AG04450 (cell line): ENCODE measurements around the gene DGKI. TPM values are rescaled to one million over a fixed set of nuclear protein-coding genes. Genes with fewer than 3 reads are reported as not detected.

Source experiments
- CTCF ChIA-PET: fragments of 300-600, 350-600 bp; formaldehyde crosslinking; extraction: SDS; loops from one replicate; lab custom pipeline; 2022; ENCODE audit warnings: antibody characterized with exemption, inconsistent platforms; lab: Charles Lee
- POLR2A ChIA-PET: fragments of 350-600 bp; formaldehyde crosslinking; extraction: SDS; loops from one replicate; lab custom pipeline; 2021; ENCODE audit warnings: antibody characterized with exemption, inconsistent platforms; lab: Yijun Ruan, JAX
- DNase-seq: peaks from one replicate; pipeline ENCODE4 v3.0.0-alpha.2; 2011; ENCODE audit warnings: low read depth, low spot score
- H3K27ac ChIP-seq: one replicate; pipeline ENCODE4 v1.5.1; 2012; ENCODE audit warnings: low read depth, low read length, control low read depth
- H3K27me3 ChIP-seq: one replicate; pipeline ENCODE4 v1.6.0; 2012; ENCODE audit warnings: low read length; ENCODE audit not compliant: control insufficient read depth, insufficient read depth
- H3K4me3 ChIP-seq: 2 replicates; pipeline ENCODE4 v1.5.1; 2011; ENCODE audit warnings: mild to moderate bottlenecking, low read depth, low read length, control low read depth
- H3K9me3 ChIP-seq: 2 replicates; pipeline ENCODE4 v1.5.1; 2012; ENCODE audit warnings: low read length; ENCODE audit not compliant: control insufficient read depth, insufficient read depth
- CTCF ChIP-seq: IDR thresholded peaks from 2 replicates; pipeline ENCODE4 v1.5.1; 2011; ENCODE audit warnings: low read depth, low read length, control low read depth, inconsistent platforms
- polyA plus RNA-seq: library from polyadenylated mRNA; depleted of rRNA; stranded (reverse); fragments of >200 nt; gene quantifications from 2 replicates; pipeline ENCODE4 v1.2.3, GENCODE V29; 2011

Gene DGKI
- polyA plus RNA-seq, 1 experiment = 3.1 TPM

- Histone ChIP-seq H3K27me3 (no peaks in the 10 kb centered on the region), H3K9me3 (no peaks in the 10 kb centered on the region), H3K27ac (no peak overlapping the region), H3K4me3 (no peak overlapping the region)
- CTCF ChIA-PET = interaction anchor here (1.2 kb wide), 1 partner anchor 172 kb away, joined by 5 read pairs; no protein-coding TSS in a partner anchor
- DNase-seq = no peak
- POLR2A ChIA-PET = no interaction called here
- TF ChIP-seq CTCF = no peak
Measured at GRCh38 chr7:137798073-137798763, 48.6 kb downstream of the DGKI start.

- Histone ChIP-seq H3K27me3 (no peaks in the 10 kb centered on the region), H3K9me3 (no peaks in the 10 kb centered on the region), H3K4me3 (no peak overlapping the region), H3K27ac (no peak overlapping the region)
- TF ChIP-seq CTCF = no peak
- no peak for DNase-seq
- CTCF ChIA-PET = interaction anchor here (1.3 kb wide), 1 partner anchor 214 kb away, joined by 3 read pairs; no protein-coding TSS in a partner anchor
- POLR2A ChIA-PET = no interaction called here
Measured at GRCh38 chr7:137795211-137795610, 51.6 kb downstream of the DGKI start.

GRCh38 chr7:137791930-137792329 is 54.8 kb downstream of the DGKI start:
- H3K27me3 ChIP-seq = no peaks in the 10 kb centered on the region
- POLR2A ChIA-PET = no interaction called here
- no peak for DNase-seq
- no peak overlapping the region for H3K4me3 ChIP-seq
- TF ChIP-seq CTCF = no peak
- H3K27ac ChIP-seq = no peak overlapping the region
- CTCF ChIA-PET = interaction anchor here (1.7 kb wide), 1 partner anchor 136 kb away, joined by 5 read pairs; no protein-coding TSS in a partner anchor
- H3K9me3 ChIP-seq = no peaks in the 10 kb centered on the region

GRCh38 chr7:137790828-137791227 is 55.9 kb downstream of the DGKI start:
- ChIA-PET POLR2A (no interaction called here), CTCF (interaction anchor here (1.7 kb wide), 1 partner anchor 135 kb away, joined by 5 read pairs; no protein-coding TSS in a partner anchor)
- TF ChIP-seq CTCF = no peak
- no peak for DNase-seq
- no peak overlapping the region for H3K27ac ChIP-seq
- no peaks in the 10 kb centered on the region for H3K9me3 ChIP-seq
- no peaks in the 10 kb centered on the region for H3K27me3 ChIP-seq
- no peak overlapping the region for H3K4me3 ChIP-seq

GRCh38 chr7:137789215-137789882 is 57.4 kb downstream of the DGKI start:
- Histone ChIP-seq H3K27me3 (no peaks in the 10 kb centered on the region), H3K9me3 (no peaks in the 10 kb centered on the region), H3K4me3 (no peak overlapping the region), H3K27ac (no peak overlapping the region)
- DNase-seq = no peak
- ChIA-PET POLR2A (no interaction called here), CTCF (no interaction called here)
- TF ChIP-seq CTCF = no peak
